BJ (cell line): ENCODE results near the gene UBE2D3. TPM values are rescaled to one million over a fixed set of nuclear protein-coding genes. Genes with fewer than 3 reads are reported as not detected.

Experiments
- CTCF ChIA-PET: fragments of 350-600 bp; formaldehyde crosslinking; extraction: SDS; loops from one replicate; lab custom pipeline; 2021; ENCODE audit warnings: antibody characterized with exemption, inconsistent platforms; lab: Yijun Ruan, JAX
- POLR2A ChIA-PET: fragments of 300-600 bp; sonication (Branson Sonifier 250); formaldehyde crosslinking; extraction: SDS; loops from one replicate; lab custom pipeline; 2021; ENCODE audit warnings: antibody characterized with exemption; lab: Charles Lee
- DNase-seq: peaks from one replicate; pipeline ENCODE4 v3.0.0-alpha.2; 2011; ENCODE audit warnings: low read depth
- H3K27me3 ChIP-seq: 2 replicates; pipeline ENCODE4 v1.6.0; 2011; ENCODE audit warnings: low read length; ENCODE audit not compliant: control insufficient read depth, insufficient read depth
- H3K36me3 ChIP-seq: 2 replicates; pipeline ENCODE4 v1.5.1; 2011; ENCODE audit warnings: low read length; ENCODE audit not compliant: control insufficient read depth, insufficient read depth
- H3K4me3 ChIP-seq: 2 replicates; pipeline ENCODE4 v1.5.1; 2011; ENCODE audit warnings: low read depth, mild to moderate bottlenecking, control low read depth, low read length
- CTCF ChIP-seq: IDR thresholded peaks from 2 replicates; pipeline ENCODE4 v1.5.1; 2011; ENCODE audit warnings: low read depth, mild to moderate bottlenecking, control low read depth, inconsistent platforms, low read length, moderate library complexity; ENCODE audit not compliant: insufficient read depth
- polyA plus RNA-seq: library from polyadenylated mRNA; depleted of rRNA; stranded (reverse); fragments of >200 nt; gene quantifications from 2 replicates; pipeline ENCODE4 v1.2.3, GENCODE V29; 2011

The UBE2D3 gene
- polyA plus RNA-seq, 1 experiment = 298 TPM

GRCh38 chr4:102794999-102795398, 32.4 kb downstream of the UBE2D3 start:
- Histone ChIP-seq H3K36me3 (peaks cover 5% of the 10 kb centered on the region), H3K4me3 (no peak overlapping the region), H3K27me3 (no peaks in the 10 kb centered on the region)
- ChIA-PET CTCF (no interaction called here), POLR2A (no interaction called here)
- no peak for DNase-seq
- no peak for TF ChIP-seq CTCF

- no peak for TF ChIP-seq CTCF
- ChIA-PET CTCF (no interaction called here), POLR2A (no interaction called here)
- Histone ChIP-seq H3K36me3 (peaks cover 3% of the 10 kb centered on the region; the same call in 1 of the 2 replicates), H3K4me3 (no peak overlapping the region), H3K27me3 (no peaks in the 10 kb centered on the region)
- no peak for DNase-seq
Observed at GRCh38 chr4:102792361-102792936, 34.9 kb downstream of the UBE2D3 start.

GRCh38 chr4:102791318-102791835, 36.0 kb downstream of the UBE2D3 start:
- H3K27me3 ChIP-seq = no peaks in the 10 kb centered on the region
- H3K36me3 ChIP-seq = peaks cover 1% of the 10 kb centered on the region; the same call in 1 of the 2 replicates
- H3K4me3 ChIP-seq = no peak overlapping the region
- DNase-seq = no peak
- POLR2A ChIA-PET = no interaction called here
- no peak for TF ChIP-seq CTCF
- CTCF ChIA-PET = interaction anchor here (1.3 kb wide), 1 partner anchor 173 kb away, joined by 3 read pairs; no protein-coding TSS in a partner anchor

- no peak for TF ChIP-seq CTCF
- ChIA-PET CTCF (interaction anchor here (1.5 to 1.9 kb wide), 2 partner anchors 9 to 218 kb away, joined by 3 to 5 read pairs; no protein-coding TSS in a partner anchor), POLR2A (no interaction called here)
- no peak overlapping the region for H3K4me3 ChIP-seq
- no peaks in the 10 kb centered on the region for H3K27me3 ChIP-seq
- H3K36me3 ChIP-seq = peaks cover 1% of the 10 kb centered on the region; the same call in 1 of the 2 replicates
- no peak for DNase-seq
Observed at GRCh38 chr4:102789317-102789717, 38.0 kb downstream of the UBE2D3 start.

- no peaks in the 10 kb centered on the region for H3K27me3 ChIP-seq
- TF ChIP-seq CTCF = no peak
- ChIA-PET POLR2A (no interaction called here), CTCF (interaction anchor here (1.9 kb wide), 1 partner anchor 8 kb away, joined by 5 read pairs; no protein-coding TSS in a partner anchor)
- peaks cover 1% of the 10 kb centered on the region; the same call in 1 of the 2 replicates for H3K36me3 ChIP-seq
- DNase-seq = no peak
- no peak overlapping the region for H3K4me3 ChIP-seq
Observed at GRCh38 chr4:102787944-102788343, 39.4 kb downstream of the UBE2D3 start.
